GM19099 (cell line): ENCODE measurements around the gene POU3F1.

Experiments used
- POLR2A ChIP-seq: IDR thresholded peaks from 3 replicates; pipeline ENCODE4 v1.6.1; 2011; ENCODE audit warnings: low read depth; ENCODE audit not compliant: insufficient read length; ENCODE audit errors: extremely low read depth

POU3F1 gene

GRCh38 chr1:38028671-38029070, 17.9 kb downstream of the POU3F1 start:
- TF ChIP-seq POLR2A = no peak

GRCh38 chr1:38028105-38028591, 18.4 kb downstream of the POU3F1 start:
- peak; percentile 39 for TF ChIP-seq POLR2A

GRCh38 chr1:38027201-38028104, 19.1 kb downstream of the POU3F1 start:
- no peak for TF ChIP-seq POLR2A

GRCh38 chr1:38026592-38027200, 19.9 kb downstream of the POU3F1 start:
- no peak for TF ChIP-seq POLR2A

- no peak for TF ChIP-seq POLR2A
Observed at GRCh38 chr1:38025664-38026063, 20.9 kb downstream of the POU3F1 start.

- no peak for TF ChIP-seq POLR2A
Observed at GRCh38 chr1:38025233-38025632, 21.4 kb downstream of the POU3F1 start.

GRCh38 chr1:38022810-38023209, 23.8 kb downstream of the POU3F1 start:
- no peak for TF ChIP-seq POLR2A

GRCh38 chr1:38021969-38022368, 24.6 kb downstream of the POU3F1 start:
- TF ChIP-seq POLR2A = no peak

- no peak for TF ChIP-seq POLR2A
Observed at GRCh38 chr1:38020396-38020795, 26.2 kb downstream of the POU3F1 start.

GRCh38 chr1:38018864-38019343, 27.7 kb downstream of the POU3F1 start:
- TF ChIP-seq POLR2A = no peak

- TF ChIP-seq POLR2A = no peak
Observed at GRCh38 chr1:38015978-38016725, 30.4 kb downstream of the POU3F1 start.

GRCh38 chr1:38014724-38015424, 31.7 kb downstream of the POU3F1 start:
- TF ChIP-seq POLR2A = no peak

GRCh38 chr1:38014171-38014570, 32.4 kb downstream of the POU3F1 start:
- TF ChIP-seq POLR2A = no peak

- no peak for TF ChIP-seq POLR2A
Observed at GRCh38 chr1:38013227-38013622, 33.4 kb downstream of the POU3F1 start.
